HEK293 (cell line): ENCODE data around the gene ITGA11.

ENCODE experiments used
- AEBP2 ChIP-seq: fragments of 450-650 bp; formaldehyde crosslinking; IDR thresholded peaks from 2 replicates; pipeline ENCODE4 v1.5.1; 2016; ENCODE audit warnings: missing biosample characterization, missing genetic modification characterization, borderline replicate concordance
- HOXD13 ChIP-seq: sonication (generic); formaldehyde crosslinking; IDR thresholded peaks from 2 replicates; pipeline ENCODE4 v1.8.0; 2022; ENCODE audit warnings: missing genetic modification reagents, borderline replicate concordance
- KLF8 ChIP-seq: fragments of 450-650 bp; formaldehyde crosslinking; IDR thresholded peaks from 2 replicates; pipeline ENCODE4 v1.5.1; 2016; ENCODE audit warnings: missing biosample characterization, missing genetic modification characterization
- TRIM28 ChIP-seq: IDR thresholded peaks from 2 replicates; pipeline ENCODE4 v1.6.1; 2011; ENCODE audit warnings: low read length, control low read depth, borderline replicate concordance
- ZBTB48 ChIP-seq: fragments of 450-650 bp; formaldehyde crosslinking; IDR thresholded peaks from 2 replicates; pipeline ENCODE4 v1.5.1; 2016; ENCODE audit warnings: missing biosample characterization, missing genetic modification characterization
- ZBTB49 ChIP-seq: fragments of 450-650 bp; formaldehyde crosslinking; IDR thresholded peaks from 2 replicates; pipeline ENCODE4 v1.5.1; 2016; ENCODE audit warnings: missing biosample characterization, missing genetic modification characterization, low read depth
- ZFP41 ChIP-seq: fragments of 450-650 bp; formaldehyde crosslinking; IDR thresholded peaks from 2 replicates; pipeline ENCODE4 v1.5.1; 2016; ENCODE audit warnings: missing biosample characterization, missing genetic modification characterization, borderline replicate concordance
- ZNF10 ChIP-seq: fragments of 450-650 bp; formaldehyde crosslinking; IDR thresholded peaks from 2 replicates; pipeline ENCODE4 v1.5.1; 2017; ENCODE audit warnings: missing biosample characterization, missing genetic modification characterization
- ZNF23 ChIP-seq: fragments of 450-650 bp; formaldehyde crosslinking; IDR thresholded peaks from 2 replicates; pipeline ENCODE4 v1.5.1; 2016; ENCODE audit warnings: missing biosample characterization, missing genetic modification characterization, borderline replicate concordance
- ZNF274 ChIP-seq, 2 experiments: fragments of 200-500 bp in 1 of 2; fragments of 450-650 bp in 1 of 2; sonication (Bioruptor generic) in 1 of 2; formaldehyde crosslinking in 1 of 2; IDR thresholded peaks; 2 replicates each; pipeline versions ENCODE4 v1.5.1 to v1.6.1; 2014 to 2016; ENCODE audit warnings: borderline replicate concordance in 1 of 2, inconsistent platforms in 1 of 2, low read length in 1 of 2, missing biosample characterization in 1 of 2, missing genetic modification characterization in 1 of 2
- ZNF645 ChIP-seq: fragments of 450-650 bp; formaldehyde crosslinking; IDR thresholded peaks from 2 replicates; pipeline ENCODE4; 2016; ENCODE audit warnings: missing biosample characterization, missing genetic modification characterization
- ZNF658 ChIP-seq: fragments of 450-650 bp; formaldehyde crosslinking; IDR thresholded peaks from 2 replicates; pipeline ENCODE4; 2016; ENCODE audit warnings: missing biosample characterization, missing genetic modification characterization
- ZNF692 ChIP-seq: fragments of 450-650 bp; formaldehyde crosslinking; IDR thresholded peaks from 2 replicates; pipeline ENCODE4 v1.5.1; 2016; ENCODE audit warnings: missing biosample characterization, missing genetic modification characterization
- ZNF785 ChIP-seq: fragments of 450-650 bp; formaldehyde crosslinking; IDR thresholded peaks from 2 replicates; pipeline ENCODE4 v1.5.1; 2016; ENCODE audit warnings: missing biosample characterization, missing genetic modification characterization
- ZNF791 ChIP-seq: fragments of 450-650 bp; formaldehyde crosslinking; IDR thresholded peaks from 2 replicates; pipeline ENCODE4 v1.5.1; 2016; ENCODE audit warnings: missing biosample characterization, missing genetic modification characterization
- ZNF792 ChIP-seq: fragments of 450-650 bp; formaldehyde crosslinking; IDR thresholded peaks from 2 replicates; pipeline ENCODE4 v1.5.1; 2016; ENCODE audit warnings: missing biosample characterization, missing genetic modification characterization
- ZSCAN23 ChIP-seq: fragments of 450-650 bp; formaldehyde crosslinking; IDR thresholded peaks from 2 replicates; pipeline ENCODE4 v1.5.1; 2016; ENCODE audit warnings: missing biosample characterization, missing genetic modification characterization
- TF ChIP-seq, protein P1 (sequence below): fragments of 450-650 bp; formaldehyde crosslinking; IDR thresholded peaks from 2 replicates; pipeline ENCODE4 v1.5.0; 2017; ENCODE audit warnings: missing biosample characterization, missing genetic modification characterization, borderline replicate concordance
- TF ChIP-seq, protein P2 (sequence below): fragments of 450-650 bp; IDR thresholded peaks from 2 replicates; pipeline ENCODE4 v1.5.1; 2018; ENCODE audit warnings: missing biosample characterization, missing genetic modification characterization
- TF ChIP-seq, protein P3 (sequence below): fragments of 450-650 bp; formaldehyde crosslinking; IDR thresholded peaks from 2 replicates; pipeline ENCODE4 v1.5.1; 2016; ENCODE audit warnings: missing biosample characterization, missing genetic modification characterization
- TF ChIP-seq, protein P4 (sequence below): fragments of 450-650 bp; formaldehyde crosslinking; IDR thresholded peaks from 2 replicates; pipeline ENCODE4 v1.5.1; 2017; ENCODE audit warnings: missing biosample characterization, missing genetic modification characterization

ITGA11 gene

DNA sequence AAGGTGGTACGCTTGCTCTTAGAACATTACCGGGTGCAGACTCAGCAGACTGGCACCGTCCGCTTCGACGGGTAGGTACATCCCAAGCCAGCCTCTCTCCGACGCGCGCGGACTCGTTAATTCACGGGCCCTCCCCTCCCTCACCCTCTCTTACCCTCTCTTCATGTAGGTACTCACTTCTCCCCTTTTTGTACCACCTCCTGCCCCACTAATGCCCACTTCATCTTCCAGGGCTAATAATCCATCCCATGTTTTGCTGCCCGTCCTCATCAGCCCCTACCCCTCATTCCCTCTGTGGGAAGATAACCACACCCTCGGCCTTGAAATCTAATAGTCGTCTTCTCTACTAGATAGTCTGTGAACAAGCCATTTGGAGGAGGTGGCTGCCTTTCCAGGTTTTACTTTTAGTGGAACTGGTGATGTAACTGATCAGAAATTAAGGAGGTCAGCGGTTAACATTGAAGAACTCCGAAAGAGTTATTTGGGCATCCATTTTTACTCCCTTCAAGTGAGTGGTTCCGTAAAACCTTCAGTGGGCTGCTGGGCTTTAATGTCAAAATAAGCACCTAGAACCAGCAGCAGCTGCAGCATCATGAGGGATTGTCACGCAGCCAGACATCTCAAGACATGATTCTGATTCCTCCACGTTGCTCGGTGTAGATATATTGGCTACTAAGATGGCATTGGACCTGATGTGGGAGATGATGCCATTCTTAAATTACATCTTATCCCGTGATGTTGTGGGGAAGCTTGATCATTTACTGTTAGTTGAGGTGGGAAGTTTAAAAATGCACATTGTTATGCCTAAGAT is 153.2 kb downstream of the ITGA11 start (continued):
- TF ChIP-seq, protein P1, sequence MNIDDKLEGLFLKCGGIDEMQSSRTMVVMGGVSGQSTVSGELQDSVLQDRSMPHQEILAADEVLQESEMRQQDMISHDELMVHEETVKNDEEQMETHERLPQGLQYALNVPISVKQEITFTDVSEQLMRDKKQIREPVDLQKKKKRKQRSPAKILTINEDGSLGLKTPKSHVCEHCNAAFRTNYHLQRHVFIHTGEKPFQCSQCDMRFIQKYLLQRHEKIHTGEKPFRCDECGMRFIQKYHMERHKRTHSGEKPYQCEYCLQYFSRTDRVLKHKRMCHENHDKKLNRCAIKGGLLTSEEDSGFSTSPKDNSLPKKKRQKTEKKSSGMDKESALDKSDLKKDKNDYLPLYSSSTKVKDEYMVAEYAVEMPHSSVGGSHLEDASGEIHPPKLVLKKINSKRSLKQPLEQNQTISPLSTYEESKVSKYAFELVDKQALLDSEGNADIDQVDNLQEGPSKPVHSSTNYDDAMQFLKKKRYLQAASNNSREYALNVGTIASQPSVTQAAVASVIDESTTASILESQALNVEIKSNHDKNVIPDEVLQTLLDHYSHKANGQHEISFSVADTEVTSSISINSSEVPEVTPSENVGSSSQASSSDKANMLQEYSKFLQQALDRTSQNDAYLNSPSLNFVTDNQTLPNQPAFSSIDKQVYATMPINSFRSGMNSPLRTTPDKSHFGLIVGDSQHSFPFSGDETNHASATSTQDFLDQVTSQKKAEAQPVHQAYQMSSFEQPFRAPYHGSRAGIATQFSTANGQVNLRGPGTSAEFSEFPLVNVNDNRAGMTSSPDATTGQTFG, result no peak
- TF ChIP-seq ZBTB48 (tag by site-specific recombination) (peak; percentile 71), AEBP2 (tag by site-specific recombination) (no peak), ZNF791 (no peak), ZFP41 (tag by site-specific recombination) (0 out of 2 replicates have a peak, but pooled peaks have one; percentile 14), ZSCAN23 (tag by site-specific recombination) (peak; percentile 16; the same call in 1 of the 2 replicates), ZNF10 (peak; percentile 54), ZNF23 (tag by site-specific recombination) (no peak), ZNF785 (no peak; the same call in 1 of the 2 replicates), ZBTB49 (tag by site-specific recombination) (no peak), ZNF274 (IDR thresholded peaks at IDR 0.05; ENCODE audit: low read length) (no peak), ZNF274 (tag by site-specific recombination; IDR thresholded peaks at IDR 0.05; ENCODE audit: borderline replicate concordance) (no peak), ZNF645 (tag by site-specific recombination) (no peak), ZNF692 (peak; percentile 94), ZNF658 (tag by site-specific recombination) (no peak), TRIM28 (no peak; the same call in none of the 2 replicates), HOXD13 (CRISPR knock-in tag) (no peak), KLF8 (peak; percentile 97), ZNF792 (tag by site-specific recombination) (peak; percentile 67; the same call in 1 of the 2 replicates)
- TF ChIP-seq, protein P2, sequence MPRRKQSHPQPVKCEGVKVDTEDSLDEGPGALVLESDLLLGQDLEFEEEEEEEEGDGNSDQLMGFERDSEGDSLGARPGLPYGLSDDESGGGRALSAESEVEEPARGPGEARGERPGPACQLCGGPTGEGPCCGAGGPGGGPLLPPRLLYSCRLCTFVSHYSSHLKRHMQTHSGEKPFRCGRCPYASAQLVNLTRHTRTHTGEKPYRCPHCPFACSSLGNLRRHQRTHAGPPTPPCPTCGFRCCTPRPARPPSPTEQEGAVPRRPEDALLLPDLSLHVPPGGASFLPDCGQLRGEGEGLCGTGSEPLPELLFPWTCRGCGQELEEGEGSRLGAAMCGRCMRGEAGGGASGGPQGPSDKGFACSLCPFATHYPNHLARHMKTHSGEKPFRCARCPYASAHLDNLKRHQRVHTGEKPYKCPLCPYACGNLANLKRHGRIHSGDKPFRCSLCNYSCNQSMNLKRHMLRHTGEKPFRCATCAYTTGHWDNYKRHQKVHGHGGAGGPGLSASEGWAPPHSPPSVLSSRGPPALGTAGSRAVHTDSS (tag by site-specific recombination), result no peak; the same call in 1 of the 2 replicates
- TF ChIP-seq, protein P3, sequence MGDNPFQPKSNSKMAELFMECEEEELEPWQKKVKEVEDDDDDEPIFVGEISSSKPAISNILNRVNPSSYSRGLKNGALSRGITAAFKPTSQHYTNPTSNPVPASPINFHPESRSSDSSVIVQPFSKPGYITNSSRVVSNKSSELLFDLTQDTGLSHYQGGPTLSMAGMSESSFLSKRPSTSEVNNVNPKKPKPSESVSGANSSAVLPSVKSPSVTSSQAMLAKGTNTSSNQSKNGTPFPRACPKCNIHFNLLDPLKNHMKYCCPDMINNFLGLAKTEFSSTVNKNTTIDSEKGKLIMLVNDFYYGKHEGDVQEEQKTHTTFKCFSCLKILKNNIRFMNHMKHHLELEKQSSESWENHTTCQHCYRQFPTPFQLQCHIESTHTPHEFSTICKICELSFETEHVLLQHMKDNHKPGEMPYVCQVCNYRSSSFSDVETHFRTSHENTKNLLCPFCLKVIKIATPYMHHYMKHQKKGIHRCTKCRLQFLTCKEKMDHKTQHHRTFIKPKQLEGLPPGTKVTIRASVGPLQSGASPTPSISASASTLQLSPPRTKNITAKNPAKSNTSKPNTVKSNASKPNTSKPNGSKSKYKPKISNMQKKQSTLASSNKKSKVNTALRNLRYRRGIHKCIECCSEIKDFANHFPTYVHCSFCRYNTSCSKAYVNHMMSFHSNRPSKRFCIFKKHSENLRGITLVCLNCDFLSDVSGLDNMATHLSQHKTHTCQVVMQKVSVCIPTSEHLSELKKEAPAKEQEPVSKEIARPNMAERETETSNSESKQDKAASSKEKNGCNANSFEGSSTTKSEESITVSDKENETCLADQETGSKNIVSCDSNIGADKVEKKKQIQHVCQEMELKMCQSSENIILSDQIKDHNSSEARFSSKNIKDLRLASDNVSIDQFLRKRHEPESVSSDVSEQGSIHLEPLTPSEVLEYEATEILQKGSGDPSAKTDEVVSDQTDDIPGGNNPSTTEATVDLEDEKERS, result no peak; the same call in 1 of the 2 replicates
- TF ChIP-seq, protein P4, sequence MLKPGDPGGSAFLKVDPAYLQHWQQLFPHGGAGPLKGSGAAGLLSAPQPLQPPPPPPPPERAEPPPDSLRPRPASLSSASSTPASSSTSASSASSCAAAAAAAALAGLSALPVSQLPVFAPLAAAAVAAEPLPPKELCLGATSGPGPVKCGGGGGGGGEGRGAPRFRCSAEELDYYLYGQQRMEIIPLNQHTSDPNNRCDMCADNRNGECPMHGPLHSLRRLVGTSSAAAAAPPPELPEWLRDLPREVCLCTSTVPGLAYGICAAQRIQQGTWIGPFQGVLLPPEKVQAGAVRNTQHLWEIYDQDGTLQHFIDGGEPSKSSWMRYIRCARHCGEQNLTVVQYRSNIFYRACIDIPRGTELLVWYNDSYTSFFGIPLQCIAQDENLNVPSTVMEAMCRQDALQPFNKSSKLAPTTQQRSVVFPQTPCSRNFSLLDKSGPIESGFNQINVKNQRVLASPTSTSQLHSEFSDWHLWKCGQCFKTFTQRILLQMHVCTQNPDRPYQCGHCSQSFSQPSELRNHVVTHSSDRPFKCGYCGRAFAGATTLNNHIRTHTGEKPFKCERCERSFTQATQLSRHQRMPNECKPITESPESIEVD, result peak; percentile 76
